IMR-90 (cell line): ENCODE measurements around the gene HCFC1. TPM values are rescaled to one million over a fixed set of nuclear protein-coding genes. Genes with fewer than 3 reads are reported as not detected.

Source experiments
- ATAC-seq: fragments of 200-7000 bp; cut with Tn5 transposase; 2 replicates; pipeline ENCODE4 v1.9.1; 2020; ENCODE audit warnings: low read depth, mild to moderate bottlenecking, moderate library complexity
- BruUV-seq: library from RNA; stranded (reverse); fragments of 400-500 nt; replicated peaks from 2 replicates; lab custom pipeline; 2021; lab: Mats Ljungman, UMichigan
- CTCF ChIA-PET: fragments of 300-600 bp; formaldehyde crosslinking; extraction: SDS; loops from one replicate; lab custom pipeline; 2021; ENCODE audit warnings: antibody characterized with exemption; lab: Yijun Ruan, JAX
- POLR2A ChIA-PET: fragments of 300-600 bp; sonication (Branson Sonifier 250); formaldehyde crosslinking; loops from one replicate; lab custom pipeline; 2022; ENCODE audit warnings: antibody characterized with exemption; ENCODE audit not compliant: unreplicated experiment; lab: Charles Lee
- DNase-seq: peaks from one replicate; pipeline ENCODE4 v3.0.0; 2013
- H2AFZ ChIP-seq: replicated peaks from 2 replicates; pipeline ENCODE3; 2013; ENCODE audit warnings: low read length, mild to moderate bottlenecking; ENCODE audit not compliant: poor library complexity
- H2AK5ac ChIP-seq: 2 replicates; pipeline ENCODE4 v1.6.1; 2013; ENCODE audit warnings: low read depth, low read length, inconsistent platforms
- H2AK9ac ChIP-seq: replicated peaks from 2 replicates; pipeline ENCODE3; 2013; ENCODE audit warnings: mild to moderate bottlenecking, low read depth, low read length, moderate library complexity; ENCODE audit not compliant: poor library complexity
- H2BK120ac ChIP-seq: 2 replicates; pipeline ENCODE4 v1.6.1; 2013; ENCODE audit warnings: low read depth, low read length, inconsistent platforms
- H2BK15ac ChIP-seq: 3 replicates; pipeline ENCODE4 v1.6.1; 2013; ENCODE audit warnings: low read depth, low read length, inconsistent platforms
- H2BK20ac ChIP-seq: 2 replicates; pipeline ENCODE4 v1.6.1; 2013; ENCODE audit warnings: low read depth, mild to moderate bottlenecking, inconsistent platforms, low read length, moderate library complexity
- H2BK5ac ChIP-seq: 2 replicates; pipeline ENCODE4 v1.6.1; 2013; ENCODE audit warnings: mild to moderate bottlenecking, low read depth, low read length, inconsistent platforms; ENCODE audit not compliant: poor library complexity, severe bottlenecking
- H3K14ac ChIP-seq: replicated peaks from 2 replicates; pipeline ENCODE4 v1.6.1; 2013; ENCODE audit warnings: low read depth, low read length, inconsistent platforms
- H3K18ac ChIP-seq: 2 replicates; pipeline ENCODE4 v1.6.1; 2013; ENCODE audit warnings: low read depth, low read length, control low read depth
- H3K23ac ChIP-seq: 2 replicates; pipeline ENCODE4 v1.6.1; 2013; ENCODE audit warnings: low read depth, low read length, inconsistent platforms
- H3K27ac ChIP-seq: 2 replicates; pipeline ENCODE4 v1.5.1; 2013; ENCODE audit warnings: mild to moderate bottlenecking, control low read depth, low read length; ENCODE audit not compliant: insufficient read depth
- H3K27me3 ChIP-seq: 2 replicates; pipeline ENCODE4 v1.6.1; 2013; ENCODE audit warnings: low read length; ENCODE audit not compliant: control insufficient read depth, insufficient read depth
- H3K36me3 ChIP-seq: 2 replicates; pipeline ENCODE4 v1.6.1; 2013; ENCODE audit warnings: low read length, mixed read lengths; ENCODE audit not compliant: control insufficient read depth, insufficient read depth
- H3K4ac ChIP-seq: 2 replicates; pipeline ENCODE4 v1.6.1; 2013; ENCODE audit warnings: low read depth, low read length, inconsistent platforms
- H3K4me1 ChIP-seq: 2 replicates; pipeline ENCODE4 v1.6.1; 2013; ENCODE audit warnings: low read length, mixed read lengths; ENCODE audit not compliant: control insufficient read depth, insufficient read depth
- H3K4me2 ChIP-seq: 2 replicates; pipeline ENCODE4 v1.6.1; 2013; ENCODE audit warnings: low read depth, mild to moderate bottlenecking, control low read depth, low read length, moderate library complexity
- H3K4me3 ChIP-seq: 2 replicates; pipeline ENCODE4 v1.5.1; 2013; ENCODE audit warnings: low read depth, mild to moderate bottlenecking, control low read depth, low read length, moderate library complexity; ENCODE audit not compliant: insufficient read depth
- H3K56ac ChIP-seq: 2 replicates; pipeline ENCODE4 v1.6.1; 2013; ENCODE audit warnings: low read length, inconsistent platforms; ENCODE audit not compliant: insufficient read depth; ENCODE audit errors: extremely low read depth
- H3K79me1 ChIP-seq, 2 experiments: 2 replicates each; pipeline ENCODE4 v1.6.1; 2013; ENCODE audit warnings: low read length in 2 of 2, inconsistent platforms in 1 of 2, low read depth in 1 of 2
- H3K9ac ChIP-seq: 2 replicates; pipeline ENCODE4 v1.6.1; 2013; ENCODE audit warnings: low read depth, low read length, control low read depth
- H3K9me1 ChIP-seq: 2 replicates; pipeline ENCODE4 v1.6.1; 2013; ENCODE audit warnings: low read length, inconsistent platforms; ENCODE audit not compliant: insufficient read depth
- H3K9me3 ChIP-seq: 2 replicates; pipeline ENCODE4 v1.6.1; 2013; ENCODE audit warnings: low read length; ENCODE audit not compliant: control insufficient read depth, insufficient read depth
- H4K20me1 ChIP-seq: 2 replicates; pipeline ENCODE4 v1.6.1; 2013; ENCODE audit warnings: low read length, inconsistent platforms; ENCODE audit not compliant: insufficient read depth
- H4K5ac ChIP-seq: 2 replicates; pipeline ENCODE4 v1.6.1; 2013; ENCODE audit warnings: mild to moderate bottlenecking, low read depth, low read length, control low read depth
- H4K8ac ChIP-seq, 2 experiments: 2 replicates each; pipeline ENCODE4 v1.6.1; 2013; ENCODE audit warnings: low read depth in 2 of 2, low read length in 2 of 2, control low read depth in 1 of 2, inconsistent platforms in 1 of 2
- H4K91ac ChIP-seq: 2 replicates; pipeline ENCODE4 v1.6.1; 2013; ENCODE audit warnings: low read depth, low read length, inconsistent platforms; ENCODE audit not compliant: insufficient read depth
- CEBPB ChIP-seq: IDR thresholded peaks from 2 replicates; pipeline ENCODE4 v1.6.1; 2012; ENCODE audit warnings: low read depth, low read length, improper control_type of control experiment
- MXI1 ChIP-seq: IDR thresholded peaks from 2 replicates; pipeline ENCODE4 v1.6.1; 2012; ENCODE audit warnings: low read depth, mild to moderate bottlenecking, low read length, moderate library complexity, borderline replicate concordance
- POLR2A ChIP-seq: IDR thresholded peaks from 2 replicates; pipeline ENCODE4 v1.6.1; 2012; ENCODE audit warnings: mild to moderate bottlenecking, low read depth, low read length
- WGBS, 2 experiments: methylation state at CpG; one replicate each; pipeline versions ENCODE4 v1.1.5 to v1.1.7; 2013; ENCODE audit warnings: missing lambda C conversion rate in 2 of 2; ENCODE audit not compliant: insufficient read length in 1 of 2; ENCODE audit errors: extremely low coverage in 2 of 2; 5-methylcytosine and 5-hydroxymethylcytosine counted together
- dilution Hi-C: fragments of 300-500 bp; cut with HindIII; formaldehyde crosslinking; loops from one replicate; pipeline ENCODE4 v1.14.3; 2018; ENCODE audit warnings: low sequenced_read_pairs; ENCODE audit not compliant: unreplicated experiment
- in situ Hi-C: fragments of 300-500 bp; cut with MboI; formaldehyde crosslinking; loops from 3 replicates; pipeline ENCODE4 v1.14.3; 2019; ENCODE audit warnings: low sequenced_read_pairs, inconsistent platforms, mixed read lengths
- intact Hi-C: fragments of 100-400 bp; cut with micrococcal nuclease; formaldehyde crosslinking; loops from 2 replicates; pipeline ENCODE4 v1.10.0; 2022
- polyA plus RNA-seq, 3 experiments: library from polyadenylated mRNA; depleted of rRNA; stranded (reverse); fragments of >200 nt; gene quantifications; 2 replicates each; pipeline ENCODE4 v1.2.3, GENCODE V29; 2012; ENCODE audit warnings: low replicate concordance in 1 of 3
- total RNA-seq: library from RNA; depleted of rRNA; stranded (reverse); fragments of >200 nt; gene quantifications from 2 replicates; pipeline ENCODE4 v1.2.3, GENCODE V29; 2012

HCFC1 gene
- total and polyA plus RNA-seq, 2 of the 4 experiments (the other 2 are of a cell fraction), result 3.2 to 17.6 TPM

DNA sequence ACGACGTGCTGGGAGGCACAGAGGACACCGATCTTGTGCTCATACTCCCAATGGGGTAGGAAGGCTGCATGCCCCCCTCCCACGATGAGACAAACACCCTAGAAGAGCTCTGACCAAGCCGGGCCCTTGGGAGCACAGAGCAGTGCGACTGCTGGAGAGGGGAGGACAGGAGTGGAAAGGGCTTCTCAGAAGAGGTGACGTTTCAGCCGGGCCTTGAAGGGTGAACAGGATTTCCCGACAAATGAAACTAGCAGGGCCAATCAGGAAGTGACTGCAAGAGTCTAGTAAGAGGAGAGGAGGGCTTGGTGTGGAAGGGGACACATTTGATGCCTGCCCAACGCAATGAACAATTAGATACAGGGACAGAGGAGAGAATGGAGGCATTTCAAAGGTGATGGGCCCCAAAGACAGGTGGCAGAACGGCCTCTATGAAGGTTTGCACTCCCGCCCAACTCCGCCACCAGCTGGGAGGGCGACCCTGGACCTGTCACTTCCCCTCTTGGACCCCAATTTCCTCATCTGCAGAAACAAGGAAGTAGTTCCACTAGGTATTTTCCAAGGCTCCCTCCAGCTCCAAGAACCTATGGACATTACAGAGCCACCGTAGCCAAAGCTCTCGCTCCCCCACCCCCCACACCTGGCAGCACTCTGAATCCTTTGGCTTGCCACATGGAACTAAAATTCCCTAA, 3.9 kb downstream of the HCFC1 start (continued):
- no peak for TF ChIP-seq CEBPB

- Histone ChIP-seq H4K8ac (no peak overlapping the region), H2AFZ (no peak overlapping the region), H3K4me3 (no peak overlapping the region), H4K5ac (no peak overlapping the region), H3K18ac (no peak overlapping the region), H3K23ac (no peak overlapping the region; the same call in 1 of the 2 replicates), H3K14ac (no peak overlapping the region), H2BK15ac (no peak overlapping the region), H3K4ac (no peak overlapping the region), H3K4me2 (peak overlapping the region; percentile 8; the same call in 1 of the 2 replicates), H3K9ac (no peak overlapping the region), H3K4me1 (peaks cover 18% of the 10 kb centered on the region), H2AK9ac (peak overlapping the region; percentile 57), H3K27ac (peak overlapping the region; percentile 4; the same call in 1 of the 2 replicates), H4K20me1 (peaks cover 78% of the 10 kb centered on the region), H4K91ac (no peak overlapping the region), H3K36me3 (peaks cover 18% of the 10 kb centered on the region), H2BK5ac (no peak overlapping the region), H3K27me3 (no peaks in the 10 kb centered on the region), H3K79me1 (peaks cover 5 to 19% of the 10 kb centered on the region in 2 experiments; a peak in 2 of 4 replicates), H2BK20ac (no peak overlapping the region), H3K9me3 (no peaks in the 10 kb centered on the region), H2BK120ac (no peak overlapping the region), H3K9me1 (peaks cover 9% of the 10 kb centered on the region; the same call in 1 of the 2 replicates), H2AK5ac (no peak overlapping the region), H3K56ac (no peak overlapping the region)
- ChIA-PET POLR2A (no interaction called here), CTCF (interaction anchor here (0.9 kb wide), 1 partner anchor 20 kb away, joined by 3 read pairs; no protein-coding TSS in a partner anchor)
- 83% methylated on average over 1 of the region's 14 CpGs; no CpG with 5 or more reads in 1 of the 2 experiments for WGBS, 2 experiments
- in situ Hi-C loops (loop anchor here (10.0 kb wide), 1 partner anchor 202 kb away; the partner anchor contains the start of gene PLXNB3), intact Hi-C loops (no loop called here), dilution Hi-C loops (no loop called here)
- BruUV-seq, result no TSS peak
- ATAC-seq (no peak), DNase-seq (peak; percentile 43)
- TF ChIP-seq MXI1 (0 out of 2 replicates have a peak, but pooled peaks have one; percentile 28), POLR2A (no peak)
These were observed 4.6 kb downstream of the HCFC1 start for GRCh38 chrX:153966841-153967535.
